Measurements from ENCODE around the gene SORCS2. TPM values are rescaled to one million over a fixed set of nuclear protein-coding genes. Genes with fewer than 3 reads are reported as not detected.

SORCS2 gene
- polyA plus RNA-seq, 1 of the 3 experiments (the other 2 are of a cell fraction): 1.6 TPM

DNA sequence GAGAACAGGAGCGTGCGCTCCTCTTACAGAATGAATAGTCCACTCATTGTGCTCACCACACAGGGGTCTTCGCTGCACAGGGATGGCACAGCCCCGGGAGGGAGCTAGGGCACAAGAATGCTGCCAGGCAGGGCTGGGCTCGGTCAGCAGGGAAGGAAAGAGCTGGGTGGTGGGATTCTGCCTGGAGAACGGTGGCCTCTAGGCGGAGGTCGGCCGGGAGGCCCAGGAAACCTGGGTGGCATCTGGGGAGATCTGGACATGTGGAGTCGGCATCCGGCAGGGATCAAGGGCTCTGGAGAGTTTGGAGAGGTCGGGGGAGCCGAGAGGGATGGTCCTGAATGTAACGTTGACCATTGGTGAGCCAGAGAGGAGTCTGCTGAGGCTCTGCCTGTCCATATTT is 288.9 kb downstream of the SORCS2 start:
- ChIA-PET POLR2A (no interaction called here), CTCF (no interaction called here)
- Histone ChIP-seq H3F3A (replicated peaks; ENCODE audit: insufficient read depth) (no peaks in the 10 kb centered on the region), H3K27ac (ENCODE audit: low read depth in 2 of 2, low read length in 1 of 2) (no peak overlapping the region), H3K9me3 (no peaks in the 10 kb centered on the region), H3K79me2 (ENCODE audit: insufficient read depth) (no peaks in the 10 kb centered on the region), H3K36me3 (replicated peaks in 1 of 2; ENCODE audit: control insufficient read depth in 1 of 2, insufficient read depth in 2 of 2, low read length in 1 of 2) (no peaks in the 10 kb centered on the region), H2AFZ (ENCODE audit: low read depth) (no peak overlapping the region), H3K9me2 (no peaks in the 10 kb centered on the region), H3K9ac (no peak overlapping the region), H3K4me3 (ENCODE audit: low read depth in 2 of 2, low read length in 1 of 2) (no peak overlapping the region), H3K4me1 (ENCODE audit: control insufficient read depth in 1 of 2, insufficient read depth in 2 of 2, low read depth in 1 of 2, low read length in 1 of 2) (no peaks in the 10 kb centered on the region; a peak in 1 of 4 replicates), H3K4me2 (no peak overlapping the region), H4K20me1 (ENCODE audit: insufficient read depth) (no peaks in the 10 kb centered on the region), H3K27me3 (ENCODE audit: insufficient read depth) (no peaks in the 10 kb centered on the region; the same call in 1 of the 2 replicates)
- WGBS (ENCODE audit: low lambda C conversion rate): 55% methylated on average over 10 of the region's 14 CpGs
- DNase-seq: no peak
- no peak for TF ChIP-seq EZH2phosphoT487 (IDR thresholded peaks at IDR 0.05; ENCODE audit: borderline replicate concordance, low read depth)
- TF ChIP-seq, protein P1, sequence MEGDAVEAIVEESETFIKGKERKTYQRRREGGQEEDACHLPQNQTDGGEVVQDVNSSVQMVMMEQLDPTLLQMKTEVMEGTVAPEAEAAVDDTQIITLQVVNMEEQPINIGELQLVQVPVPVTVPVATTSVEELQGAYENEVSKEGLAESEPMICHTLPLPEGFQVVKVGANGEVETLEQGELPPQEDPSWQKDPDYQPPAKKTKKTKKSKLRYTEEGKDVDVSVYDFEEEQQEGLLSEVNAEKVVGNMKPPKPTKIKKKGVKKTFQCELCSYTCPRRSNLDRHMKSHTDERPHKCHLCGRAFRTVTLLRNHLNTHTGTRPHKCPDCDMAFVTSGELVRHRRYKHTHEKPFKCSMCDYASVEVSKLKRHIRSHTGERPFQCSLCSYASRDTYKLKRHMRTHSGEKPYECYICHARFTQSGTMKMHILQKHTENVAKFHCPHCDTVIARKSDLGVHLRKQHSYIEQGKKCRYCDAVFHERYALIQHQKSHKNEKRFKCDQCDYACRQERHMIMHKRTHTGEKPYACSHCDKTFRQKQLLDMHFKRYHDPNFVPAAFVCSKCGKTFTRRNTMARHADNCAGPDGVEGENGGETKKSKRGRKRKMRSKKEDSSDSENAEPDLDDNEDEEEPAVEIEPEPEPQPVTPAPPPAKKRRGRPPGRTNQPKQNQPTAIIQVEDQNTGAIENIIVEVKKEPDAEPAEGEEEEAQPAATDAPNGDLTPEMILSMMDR (IDR thresholded peaks at IDR 0.05): no peak
- no peak for TF ChIP-seq TEAD4 (IDR thresholded peaks at IDR 0.05; ENCODE audit: borderline replicate concordance, insufficient read depth)
- no peak for TF ChIP-seq FOXJ3 (CRISPR knock-in tag; IDR thresholded peaks at IDR 0.05)
- no peak for TF ChIP-seq TAF1 (IDR thresholded peaks at IDR 0.05; ENCODE audit: borderline replicate concordance, low read depth, low read length)
- no peak for TF ChIP-seq GABPA (IDR thresholded peaks at IDR 0.05; ENCODE audit: low read depth)
- TF ChIP-seq, protein P2, sequence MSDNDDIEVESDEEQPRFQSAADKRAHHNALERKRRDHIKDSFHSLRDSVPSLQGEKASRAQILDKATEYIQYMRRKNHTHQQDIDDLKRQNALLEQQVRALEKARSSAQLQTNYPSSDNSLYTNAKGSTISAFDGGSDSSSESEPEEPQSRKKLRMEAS (IDR thresholded peaks at IDR 0.05; ENCODE audit: low read depth): no peak
- TF ChIP-seq, protein P3, sequence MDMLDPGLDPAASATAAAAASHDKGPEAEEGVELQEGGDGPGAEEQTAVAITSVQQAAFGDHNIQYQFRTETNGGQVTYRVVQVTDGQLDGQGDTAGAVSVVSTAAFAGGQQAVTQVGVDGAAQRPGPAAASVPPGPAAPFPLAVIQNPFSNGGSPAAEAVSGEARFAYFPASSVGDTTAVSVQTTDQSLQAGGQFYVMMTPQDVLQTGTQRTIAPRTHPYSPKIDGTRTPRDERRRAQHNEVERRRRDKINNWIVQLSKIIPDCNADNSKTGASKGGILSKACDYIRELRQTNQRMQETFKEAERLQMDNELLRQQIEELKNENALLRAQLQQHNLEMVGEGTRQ (IDR thresholded peaks at IDR 0.05; ENCODE audit: borderline replicate concordance, low read depth, low read length): no peak
- TF ChIP-seq ELF1 (IDR thresholded peaks at IDR 0.05): no peak
- TF ChIP-seq SIN3A (IDR thresholded peaks at IDR 0.05; ENCODE audit: borderline replicate concordance, low read depth, low read length): no peak
- TF ChIP-seq FOSL2 (IDR thresholded peaks at IDR 0.05; ENCODE audit: borderline replicate concordance, low read depth): no peak
- TF ChIP-seq RCOR1 (IDR thresholded peaks at IDR 0.05; ENCODE audit: low read length): no peak
- TF ChIP-seq FOXM1 (IDR thresholded peaks at IDR 0.05; ENCODE audit: low read depth): no peak
- TF ChIP-seq SMC3 (IDR thresholded peaks at IDR 0.05; ENCODE audit: low read depth, low read length): no peak
- TF ChIP-seq NFIC (IDR thresholded peaks at IDR 0.05; ENCODE audit: borderline replicate concordance): no peak
- TF ChIP-seq MXI1 (IDR thresholded peaks at IDR 0.05; ENCODE audit: low read depth, low read length): no peak
- no peak for TF ChIP-seq MEF2A (IDR thresholded peaks at IDR 0.05; ENCODE audit: borderline replicate concordance, low read depth)
- TF ChIP-seq EP300 (IDR thresholded peaks at IDR 0.05; ENCODE audit: borderline replicate concordance in 1 of 2, low read depth in 1 of 2, low read length in 1 of 2): no peak
- TF ChIP-seq, protein P4, sequence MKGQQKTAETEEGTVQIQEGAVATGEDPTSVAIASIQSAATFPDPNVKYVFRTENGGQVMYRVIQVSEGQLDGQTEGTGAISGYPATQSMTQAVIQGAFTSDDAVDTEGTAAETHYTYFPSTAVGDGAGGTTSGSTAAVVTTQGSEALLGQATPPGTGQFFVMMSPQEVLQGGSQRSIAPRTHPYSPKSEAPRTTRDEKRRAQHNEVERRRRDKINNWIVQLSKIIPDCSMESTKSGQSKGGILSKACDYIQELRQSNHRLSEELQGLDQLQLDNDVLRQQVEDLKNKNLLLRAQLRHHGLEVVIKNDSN (IDR thresholded peaks at IDR 0.05; ENCODE audit: borderline replicate concordance, low read depth): no peak
- TF ChIP-seq GATA2 (CRISPR knock-in tag; IDR thresholded peaks at IDR 0.05): no peak

Measured in SK-N-SH (cell line).